Measurements from ENCODE around the gene FGF14. TPM values are rescaled to one million over a fixed set of nuclear protein-coding genes. Genes with fewer than 3 reads are reported as not detected.

FGF14 gene
- total RNA-seq, 1 donor from 2014 or later: 1.4 TPM

DNA sequence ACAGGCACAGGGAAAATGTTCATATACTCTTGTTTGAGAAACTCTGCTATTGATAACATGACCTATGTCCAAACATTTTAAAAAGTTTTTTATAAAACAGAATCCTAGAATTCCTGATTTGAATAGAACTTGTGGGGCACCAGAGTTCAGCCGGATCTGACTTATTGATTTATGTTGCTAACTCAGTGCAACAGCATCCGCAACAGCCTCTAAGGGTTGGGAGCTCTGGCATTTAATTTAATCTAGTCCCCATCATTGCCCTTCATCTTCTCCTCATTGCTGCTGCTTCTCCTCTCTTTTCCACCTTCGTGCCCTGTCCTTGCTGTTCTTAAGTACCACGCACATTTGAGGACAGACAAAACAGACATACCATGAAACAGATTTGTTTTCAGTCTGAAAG lies 214.5 kb downstream of the FGF14 start:
- no peak overlapping the region for H3K4me3 Mint-ChIP-seq
- TF ChIP-seq EZH2 (IDR thresholded peaks at IDR 0.05): no peak
- TF ChIP-seq, protein P1, sequence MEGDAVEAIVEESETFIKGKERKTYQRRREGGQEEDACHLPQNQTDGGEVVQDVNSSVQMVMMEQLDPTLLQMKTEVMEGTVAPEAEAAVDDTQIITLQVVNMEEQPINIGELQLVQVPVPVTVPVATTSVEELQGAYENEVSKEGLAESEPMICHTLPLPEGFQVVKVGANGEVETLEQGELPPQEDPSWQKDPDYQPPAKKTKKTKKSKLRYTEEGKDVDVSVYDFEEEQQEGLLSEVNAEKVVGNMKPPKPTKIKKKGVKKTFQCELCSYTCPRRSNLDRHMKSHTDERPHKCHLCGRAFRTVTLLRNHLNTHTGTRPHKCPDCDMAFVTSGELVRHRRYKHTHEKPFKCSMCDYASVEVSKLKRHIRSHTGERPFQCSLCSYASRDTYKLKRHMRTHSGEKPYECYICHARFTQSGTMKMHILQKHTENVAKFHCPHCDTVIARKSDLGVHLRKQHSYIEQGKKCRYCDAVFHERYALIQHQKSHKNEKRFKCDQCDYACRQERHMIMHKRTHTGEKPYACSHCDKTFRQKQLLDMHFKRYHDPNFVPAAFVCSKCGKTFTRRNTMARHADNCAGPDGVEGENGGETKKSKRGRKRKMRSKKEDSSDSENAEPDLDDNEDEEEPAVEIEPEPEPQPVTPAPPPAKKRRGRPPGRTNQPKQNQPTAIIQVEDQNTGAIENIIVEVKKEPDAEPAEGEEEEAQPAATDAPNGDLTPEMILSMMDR (IDR thresholded peaks at IDR 0.05): no peak
- no peak for TF ChIP-seq EZH2phosphoT487 (IDR thresholded peaks at IDR 0.05)
- H3K36me3 Mint-ChIP-seq: no peaks in the 10 kb centered on the region
- H3K9me3 Mint-ChIP-seq: peaks cover 2% of the 10 kb centered on the region
- no peak overlapping the region for H2AFZ ChIP-seq (replicated peaks)
- H3K4me1 ChIP-seq: no peaks in the 10 kb centered on the region
- DNase-seq (ENCODE audit: low spot score): no peak
- no peak overlapping the region for H3K4me3 ChIP-seq
- H3K36me3 ChIP-seq: no peaks in the 10 kb centered on the region
- no peak overlapping the region for H3K27ac Mint-ChIP-seq
- H3K27me3 Mint-ChIP-seq (ENCODE audit: insufficient read depth, low read depth): no peaks in the 10 kb centered on the region
- H3K4me2 ChIP-seq: no peak overlapping the region
- H3F3A ChIP-seq (ENCODE audit: low read depth): no peaks in the 10 kb centered on the region
- H4K20me1 ChIP-seq (ENCODE audit: low read depth): no peaks in the 10 kb centered on the region
- H3K4me1 Mint-ChIP-seq: no peaks in the 10 kb centered on the region
- no peaks in the 10 kb centered on the region for H3K9me3 ChIP-seq (ENCODE audit: low read depth)
- H3K79me2 ChIP-seq (ENCODE audit: low read depth): no peaks in the 10 kb centered on the region
- no peak overlapping the region for H3K9ac ChIP-seq
- no peak overlapping the region for H3K27ac ChIP-seq
- H3K27me3 ChIP-seq: no peaks in the 10 kb centered on the region

GRCh38 chr13:102185375-102185984 lies 216.4 kb downstream of the FGF14 start:
- no peak overlapping the region for H3K4me2 ChIP-seq
- Mint-ChIP-seq H3K4me1 (no peaks in the 10 kb centered on the region), H3K9me3 (no peaks in the 10 kb centered on the region)

GRCh38 chr13:102183509-102184182 lies 218.2 kb downstream of the FGF14 start:
- Histone ChIP-seq H3K4me2 (no peak overlapping the region), H4K20me1 (ENCODE audit: low read depth) (no peaks in the 10 kb centered on the region), H3K9ac (no peak overlapping the region), H3K9me3 (ENCODE audit: low read depth) (no peaks in the 10 kb centered on the region), H2AFZ (replicated peaks) (no peak overlapping the region), H3K27me3 (no peaks in the 10 kb centered on the region), H3K79me2 (ENCODE audit: low read depth) (no peaks in the 10 kb centered on the region), H3K4me1 (no peaks in the 10 kb centered on the region), H3F3A (ENCODE audit: low read depth) (no peaks in the 10 kb centered on the region), H3K4me3 (no peak overlapping the region), H3K27ac (no peak overlapping the region), H3K36me3 (no peaks in the 10 kb centered on the region)
- Mint-ChIP-seq H3K4me3 (no peak overlapping the region), H3K4me1 (no peaks in the 10 kb centered on the region), H3K27me3 (ENCODE audit: insufficient read depth, low read depth) (no peaks in the 10 kb centered on the region), H3K27ac (no peak overlapping the region), H3K36me3 (no peaks in the 10 kb centered on the region), H3K9me3 (no peaks in the 10 kb centered on the region)
- no peak for TF ChIP-seq EZH2phosphoT487 (IDR thresholded peaks at IDR 0.05)
- TF ChIP-seq EZH2 (IDR thresholded peaks at IDR 0.05): no peak
- TF ChIP-seq, protein P1 (IDR thresholded peaks at IDR 0.05): no peak
- no peak for DNase-seq (ENCODE audit: low spot score)

More at GRCh38 chr13:102185375-102185984, 216.4 kb downstream of the FGF14 start:
- H3K27ac Mint-ChIP-seq: no peak overlapping the region
- TF ChIP-seq, protein P1 (IDR thresholded peaks at IDR 0.05): no peak
- TF ChIP-seq EZH2phosphoT487 (IDR thresholded peaks at IDR 0.05) (no peak), EZH2 (IDR thresholded peaks at IDR 0.05) (no peak)
- H3K4me3 ChIP-seq: no peak overlapping the region
- H4K20me1 ChIP-seq (ENCODE audit: low read depth): no peaks in the 10 kb centered on the region
- no peak overlapping the region for H2AFZ ChIP-seq (replicated peaks)
- no peaks in the 10 kb centered on the region for H3K79me2 ChIP-seq (ENCODE audit: low read depth)
- no peaks in the 10 kb centered on the region for H3K36me3 ChIP-seq
- H3K9me3 ChIP-seq (ENCODE audit: low read depth): no peaks in the 10 kb centered on the region
- H3K4me3 Mint-ChIP-seq: no peak overlapping the region
- no peaks in the 10 kb centered on the region for H3F3A ChIP-seq (ENCODE audit: low read depth)
- no peaks in the 10 kb centered on the region for H3K36me3 Mint-ChIP-seq
- no peak for DNase-seq (ENCODE audit: low spot score)
- no peaks in the 10 kb centered on the region for H3K27me3 ChIP-seq
- H3K9ac ChIP-seq: no peak overlapping the region
- H3K27me3 Mint-ChIP-seq (ENCODE audit: insufficient read depth, low read depth): no peaks in the 10 kb centered on the region
- H3K27ac ChIP-seq: no peak overlapping the region
- no peaks in the 10 kb centered on the region for H3K4me1 ChIP-seq

All from neural progenitor cell (in vitro differentiated cells).